22Rv1 (cell line): ENCODE data around the gene RAB24.

ENCODE experiments used
- H3K27ac ChIP-seq: fragments of 450-650 bp; 2 replicates; pipeline ENCODE4 v1.5.1; 2017
- CTCF ChIP-seq: fragments of 450-650 bp; IDR thresholded peaks from 2 replicates; pipeline ENCODE4 v1.5.1; 2017; ENCODE audit warnings: mild to moderate bottlenecking
- ZFX ChIP-seq: fragments of 450-650 bp; IDR thresholded peaks from 2 replicates; pipeline ENCODE4 v1.6.1; 2017; ENCODE audit warnings: antibody characterized with exemption, borderline replicate concordance

Gene RAB24

DNA sequence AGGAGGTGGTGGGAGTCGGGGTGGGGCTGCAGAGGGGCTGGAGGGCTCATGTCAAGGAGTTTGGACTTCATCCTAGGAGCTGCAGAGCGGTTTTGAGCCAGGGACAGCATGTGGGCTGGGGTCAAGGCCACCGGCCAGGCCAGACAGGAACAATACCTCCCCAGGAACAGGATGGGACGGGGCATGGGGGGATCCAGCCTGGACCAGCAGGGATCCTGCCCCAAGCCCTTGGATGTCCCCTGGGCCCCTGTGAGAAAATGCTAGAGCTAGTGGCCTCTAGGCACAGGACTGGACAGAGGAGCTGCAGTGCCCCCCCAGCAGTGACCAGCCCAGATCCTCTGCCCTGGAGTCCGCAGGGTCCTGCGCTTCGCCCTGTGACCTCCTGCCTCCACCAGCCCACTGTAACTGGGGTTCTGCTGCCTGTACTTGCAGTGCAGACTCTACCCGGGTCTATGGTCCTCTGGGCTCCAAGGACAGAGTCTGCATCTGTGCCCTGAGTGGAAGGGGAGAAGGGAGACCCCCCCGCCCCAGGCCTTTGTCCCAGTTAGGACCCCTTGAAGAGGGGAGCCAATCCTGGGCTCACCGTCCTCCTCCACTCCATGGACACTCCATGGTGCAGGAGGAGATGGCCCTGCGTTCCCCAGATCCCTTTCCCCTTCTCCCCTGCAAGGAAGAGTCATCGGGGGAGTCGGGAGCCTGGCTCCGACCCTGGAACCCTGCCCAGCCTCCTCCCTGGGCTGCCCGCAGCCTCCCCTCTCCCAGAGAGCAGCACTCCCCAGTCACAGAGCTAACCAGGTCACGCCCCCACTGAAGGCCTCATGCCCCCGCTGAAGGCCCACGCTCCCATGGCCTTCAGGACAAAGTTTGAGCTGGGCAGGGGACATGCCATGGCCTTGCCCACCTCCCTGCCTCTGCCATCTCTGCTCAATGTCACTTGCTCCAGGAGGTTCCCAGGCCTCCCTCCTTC, 11.1 kb upstream of the RAB24 start:
- TF ChIP-seq ZFX (no peak), CTCF (no peak)
- no peak overlapping the region for H3K27ac ChIP-seq

DNA sequence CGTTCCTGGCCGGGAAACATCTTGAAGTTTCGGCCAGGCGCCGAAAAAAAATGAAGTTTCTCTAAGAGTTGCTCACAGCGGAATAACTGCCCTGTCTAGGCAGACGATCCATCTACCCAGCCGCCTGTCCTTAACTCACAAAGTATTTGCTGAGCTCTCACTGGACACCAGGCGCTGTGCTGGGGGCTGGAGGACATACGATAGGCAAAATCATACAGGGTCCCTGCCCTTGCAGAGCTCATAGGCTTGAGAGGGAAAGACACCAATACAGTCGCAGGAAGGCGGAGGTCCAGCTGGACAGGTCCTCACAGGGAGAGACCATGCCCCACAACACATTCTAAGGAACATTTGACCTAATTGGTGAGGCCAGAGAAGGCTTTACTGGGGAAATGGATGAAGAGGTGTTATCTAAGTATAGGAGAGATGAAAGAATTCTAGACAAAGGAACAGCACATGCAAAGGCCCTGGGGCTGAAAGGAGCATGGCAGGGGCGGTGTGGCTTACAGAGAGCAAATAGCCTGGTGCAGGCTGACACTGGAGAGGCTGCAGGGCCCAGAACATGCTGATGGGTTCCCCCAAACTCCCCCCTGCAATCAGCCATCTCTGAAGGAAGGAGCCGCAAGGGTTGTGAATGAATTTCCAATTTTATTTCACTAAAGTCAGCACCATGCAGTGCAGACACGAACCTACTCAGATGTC, 10.2 kb upstream of the RAB24 start:
- TF ChIP-seq ZFX, result no peak
- TF ChIP-seq CTCF, result no peak
- peak overlapping the region; percentile 92 for H3K27ac ChIP-seq

GRCh38 chr5:177312649-177313181, 9.2 kb upstream of the RAB24 start:
- peak overlapping the region; percentile 92 for H3K27ac ChIP-seq
- TF ChIP-seq ZFX (no peak), CTCF (peak; percentile 40)

DNA sequence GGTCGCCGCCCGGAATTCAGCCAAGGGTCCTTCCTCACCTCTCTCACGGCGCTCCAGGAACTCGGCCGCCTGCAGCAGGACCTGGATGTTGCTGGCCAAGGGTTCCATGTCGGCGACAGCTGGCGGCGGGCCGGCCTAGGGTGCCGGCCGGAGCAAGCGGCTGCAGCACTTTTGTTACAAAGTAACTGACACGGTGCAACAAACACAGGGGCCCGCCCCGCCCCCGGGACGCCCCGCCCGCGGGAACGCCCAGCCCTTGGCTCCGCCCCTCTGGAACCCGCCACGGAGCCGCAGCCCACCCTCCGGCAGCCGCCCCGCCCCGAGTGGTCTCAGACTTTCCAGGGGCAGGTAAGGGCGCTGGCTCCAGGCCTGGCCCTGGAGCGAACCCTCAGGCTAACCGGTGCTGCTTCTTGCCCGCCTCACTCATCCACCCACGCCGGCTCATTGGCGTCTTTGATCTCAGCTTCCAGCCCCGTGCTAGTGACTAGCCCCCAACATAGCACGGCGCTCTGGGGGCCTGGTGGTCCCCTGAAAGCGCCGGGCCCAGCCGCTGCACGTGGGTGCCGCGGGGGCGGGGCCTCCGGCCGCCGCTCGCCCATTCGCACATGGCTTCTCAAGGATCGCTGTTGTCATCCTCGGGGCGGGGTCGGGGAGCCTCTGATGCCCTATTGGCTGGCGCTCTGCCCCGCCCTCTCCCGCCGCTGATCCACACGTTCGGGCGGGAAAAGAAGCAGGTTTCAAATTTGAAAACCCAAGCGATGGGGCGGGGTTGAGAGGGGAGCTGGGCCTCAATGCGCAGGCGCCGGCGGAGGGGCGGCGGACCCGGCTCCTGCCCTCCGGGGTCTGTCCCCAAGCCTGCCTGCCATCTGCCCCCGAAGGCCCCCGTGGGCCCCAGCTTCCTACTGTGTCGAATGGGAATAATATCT, 8.5 kb upstream of the RAB24 start, which contains the start of gene MXD3:
MXD3 (minus strand) TSS at position 176 of the 926 bp plus-strand sequence; CDS start at position 108, 68 bp downstream.
- H3K27ac ChIP-seq, result peak within 1 kb of the TSS; percentile 92
- TF ChIP-seq CTCF, result no peak; the same call in 1 of the 2 replicates
- no peak for TF ChIP-seq ZFX

GRCh38 chr5:177311392-177311722, 7.8 kb upstream of the RAB24 start:
- peak overlapping the region; percentile 92 for H3K27ac ChIP-seq
- TF ChIP-seq CTCF (no peak), ZFX (no peak)

DNA sequence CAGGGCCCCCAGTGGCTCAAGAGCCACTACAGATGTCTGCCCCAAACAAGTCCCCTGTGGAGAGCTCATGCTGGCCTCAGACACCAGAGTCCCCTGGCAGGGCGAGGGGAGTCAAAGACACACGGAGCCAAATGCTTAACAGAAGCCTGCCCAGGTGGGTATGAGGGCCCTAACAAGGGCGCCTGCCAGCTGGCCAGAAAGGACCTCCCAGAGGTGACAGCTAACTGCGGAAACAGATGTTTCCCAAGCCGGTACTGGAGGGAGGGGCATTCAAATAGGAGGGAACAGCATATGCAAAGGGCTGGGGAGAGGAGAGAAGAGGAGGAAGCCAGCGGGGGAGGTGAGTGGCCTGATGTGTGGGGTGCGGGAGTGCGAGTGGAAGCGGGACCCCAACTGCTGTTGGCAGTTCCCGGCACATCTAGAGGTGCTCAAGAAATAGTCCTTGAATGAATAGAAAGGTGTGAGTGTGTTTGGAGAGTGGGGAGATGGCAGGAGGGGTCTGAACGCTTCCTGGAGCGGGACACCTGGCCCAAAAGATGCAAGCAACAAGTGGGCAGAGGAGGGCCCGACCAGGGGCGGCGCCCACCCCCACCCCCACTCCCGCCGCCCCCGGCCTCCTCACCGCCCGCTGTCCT, 7.4 kb upstream of the RAB24 start:
- TF ChIP-seq CTCF (no peak), ZFX (no peak)
- H3K27ac ChIP-seq, result peak overlapping the region; percentile 92
